Prostate gland (tissue), 2 donors: ENCODE measurements around the gene ATXN7.

Source experiments
- CTCF ChIP-seq, 4 experiments: fragments of 200-600 bp in 2 of 4; fragments of 450-650 bp in 2 of 4; sonication (generic) in 2 of 4; IDR thresholded peaks; 1 replicate in 3 of 4; 2 replicates in 1 of 4; pipeline ENCODE4 v1.5.1; 2016 to 2019; ENCODE audit warnings: antibody characterized with exemption in 4 of 4, mild to moderate bottlenecking in 2 of 4, moderate library complexity in 2 of 4
- POLR2A ChIP-seq: fragments of 450-650 bp; IDR thresholded peaks from one replicate; pipeline ENCODE4 v1.6.1; 2016; ENCODE audit warnings: antibody characterized with exemption, mild to moderate bottlenecking

GRCh38 chr3:63870615-63871005, 6.9 kb downstream of the ATXN7 start:
- no peak for TF ChIP-seq CTCF (IDR thresholded peaks at IDR 0.05)
- TF ChIP-seq POLR2A, result no peak
